Naive B cell (primary cell): Measurements from ENCODE around the gene AGXT. TPM values are rescaled to one million over a fixed set of nuclear protein-coding genes. Genes with fewer than 3 reads are reported as not detected.

Source experiments
- ATAC-seq, 2 donors: fragments of 150-1000 bp; cut with Tn5 transposase; 2 replicates each; pipeline ENCODE4 v1.10.0; 2021; ENCODE audit warnings: low read depth in 2 of 2, mild to moderate bottlenecking in 2 of 2, moderate library complexity in 2 of 2
- DNase-seq: peaks from one replicate; pipeline ENCODE4 v3.0.0; 2022
- H3K27ac Mint-ChIP-seq, 6 donors: one replicate each; pipeline ENCODE4 v1.8.0; 2020 to 2022; ENCODE audit warnings: mild to moderate bottlenecking in 6 of 6, mixed read lengths in 6 of 6, moderate library complexity in 5 of 6, inconsistent platforms in 2 of 6
- H3K27me3 Mint-ChIP-seq, 3 donors: one replicate each; pipeline ENCODE4 v1.8.0; 2021 to 2022; ENCODE audit warnings: mixed read lengths in 3 of 3, mild to moderate bottlenecking in 1 of 3
- H3K36me3 Mint-ChIP-seq, 2 donors: one replicate each; pipeline ENCODE4 v1.8.0; 2020 to 2022; ENCODE audit warnings: mixed read lengths in 2 of 2, inconsistent platforms in 1 of 2, mild to moderate bottlenecking in 1 of 2
- H3K4me1 Mint-ChIP-seq, 3 donors: one replicate each; pipeline ENCODE4 v1.8.0; 2020 to 2022; ENCODE audit warnings: mixed read lengths in 3 of 3, inconsistent platforms in 1 of 3, mild to moderate bottlenecking in 1 of 3, moderate library complexity in 1 of 3
- H3K4me3 Mint-ChIP-seq, 8 donors: one replicate each; pipeline ENCODE4 v1.8.0; 2020 to 2022; ENCODE audit warnings: mild to moderate bottlenecking in 8 of 8, mixed read lengths in 8 of 8, moderate library complexity in 8 of 8, inconsistent platforms in 2 of 8
- H3K9me3 Mint-ChIP-seq, 7 donors: one replicate each; pipeline ENCODE4 v1.8.0; 2020 to 2022; ENCODE audit warnings: mixed read lengths in 7 of 7, mild to moderate bottlenecking in 5 of 7, inconsistent platforms in 2 of 7, moderate library complexity in 1 of 7
- polyA plus RNA-seq, 6 donors: library from polyadenylated mRNA; unstranded; fragments of 300-500 nt; fragmentation: Illumina TruSeq; gene quantifications; one replicate each; pipeline ENCODE4 v1.2.3, GENCODE V29; 2021; ENCODE audit warnings: low read depth in 6 of 6

AGXT gene
- polyA plus RNA-seq, 6 donors from 2014 or later: not detected

- H3K27ac Mint-ChIP-seq: peak overlapping the region in 2 of 6 donors; percentile 9 to 61
- DNase-seq (no peak), ATAC-seq (no peak)
- H3K9me3 Mint-ChIP-seq: peaks cover 1 to 17% (median 7%) of the 10 kb centered on the region in 7 donors
- peaks cover 7 to 39% (median 28%) of the 10 kb centered on the region in 3 donors for H3K27me3 Mint-ChIP-seq
- H3K4me3 Mint-ChIP-seq: no peak overlapping the region
- H3K4me1 Mint-ChIP-seq: peaks cover 0 to 3% (median 0%) of the 10 kb centered on the region in 3 donors
- peaks cover 0 to 3% of the 10 kb centered on the region in 2 donors for H3K36me3 Mint-ChIP-seq
Measured at GRCh38 chr2:240848900-240849680, 19.5 kb upstream of the AGXT start.

DNA sequence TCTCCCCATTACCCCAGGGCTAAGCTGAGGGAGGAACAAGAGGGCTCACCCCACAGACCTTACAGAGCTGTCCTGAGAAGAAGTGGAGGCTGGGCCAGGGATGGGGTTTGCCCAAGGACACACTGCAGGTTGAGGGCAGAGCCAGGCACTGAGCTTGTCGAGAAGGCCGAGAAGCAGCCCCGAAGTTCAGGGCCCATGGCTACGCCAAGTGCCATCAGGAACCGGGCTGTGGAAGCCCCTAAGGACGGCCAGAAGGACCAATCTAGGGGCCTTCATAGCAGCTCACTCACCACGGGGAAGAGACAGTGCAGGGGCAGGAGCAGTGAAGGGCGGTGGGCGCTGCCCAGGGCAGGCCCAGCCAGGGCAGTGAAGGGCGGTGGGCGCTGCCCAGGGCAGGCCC lies 18.6 kb upstream of the AGXT start:
- no peak overlapping the region for H3K27ac Mint-ChIP-seq
- H3K9me3 Mint-ChIP-seq: peaks cover 4 to 20% (median 11%) of the 10 kb centered on the region in 7 donors
- peaks cover 4 to 30% (median 26%) of the 10 kb centered on the region in 3 donors for H3K27me3 Mint-ChIP-seq
- H3K4me3 Mint-ChIP-seq: no peak overlapping the region
- DNase-seq (no peak), ATAC-seq (no peak)
- peaks cover 0 to 3% (median 0%) of the 10 kb centered on the region in 3 donors for H3K4me1 Mint-ChIP-seq
- peaks cover 0 to 8% of the 10 kb centered on the region in 2 donors for H3K36me3 Mint-ChIP-seq

- peaks cover 0 to 3% (median 0%) of the 10 kb centered on the region in 3 donors for H3K4me1 Mint-ChIP-seq
- H3K36me3 Mint-ChIP-seq: peaks cover 0 to 8% of the 10 kb centered on the region in 2 donors
- peaks cover 4 to 25% (median 23%) of the 10 kb centered on the region in 3 donors for H3K27me3 Mint-ChIP-seq
- no peak for DNase-seq
- ATAC-seq: no peak
- H3K9me3 Mint-ChIP-seq: peaks cover 4 to 19% (median 11%) of the 10 kb centered on the region in 7 donors
- no peak overlapping the region for H3K4me3 Mint-ChIP-seq
- H3K27ac Mint-ChIP-seq: no peak overlapping the region
Measured at GRCh38 chr2:240850756-240851077, 17.9 kb upstream of the AGXT start.

DNA sequence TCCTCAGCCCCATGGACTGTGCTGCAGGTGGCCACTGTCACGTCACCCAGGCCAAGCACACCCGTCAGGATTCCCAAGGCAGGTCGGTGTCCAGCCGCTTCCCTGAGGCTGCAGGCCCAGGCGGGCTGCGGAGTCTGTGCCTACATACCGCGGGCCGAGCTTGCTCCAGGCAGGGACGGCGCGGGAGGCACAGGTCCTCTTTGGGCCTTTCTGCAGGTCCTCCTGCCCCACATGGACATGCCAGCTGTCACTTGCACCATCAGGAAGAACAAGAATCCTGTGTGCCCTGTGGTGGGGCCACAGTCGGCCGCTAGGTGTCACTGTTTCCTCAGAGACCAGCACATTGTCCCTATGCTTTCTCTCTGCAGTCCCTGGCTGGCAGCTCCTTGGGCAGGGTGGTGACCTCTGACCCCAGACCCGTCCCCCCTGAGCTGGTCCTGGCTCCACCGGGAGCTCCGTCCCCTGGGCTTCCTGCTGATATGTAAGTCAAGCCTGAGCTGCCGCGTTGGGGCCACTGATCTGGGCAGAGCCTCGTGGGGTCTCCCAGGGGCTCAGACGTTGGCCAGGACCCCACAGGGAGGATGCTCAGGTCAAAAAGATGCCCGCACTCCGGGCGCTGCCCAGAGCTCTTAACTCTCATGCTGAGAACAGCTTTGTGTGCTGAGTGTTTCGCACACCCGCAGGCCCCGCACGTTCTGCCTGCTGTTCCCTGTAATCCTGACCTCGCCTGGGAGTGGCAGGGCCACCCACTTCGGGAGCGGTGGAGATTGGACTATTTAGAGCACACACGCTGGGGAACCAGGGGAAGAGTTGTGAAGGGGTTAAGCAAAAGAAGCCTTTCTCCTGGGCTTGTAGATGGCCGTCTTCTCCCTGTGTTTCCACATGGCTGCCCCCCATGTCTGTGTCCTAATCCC lies 17.3 kb upstream of the AGXT start:
- no peak overlapping the region for H3K4me3 Mint-ChIP-seq
- H3K36me3 Mint-ChIP-seq: peaks cover 0 to 8% of the 10 kb centered on the region in 2 donors
- peaks cover 4 to 25% (median 21%) of the 10 kb centered on the region in 3 donors for H3K27me3 Mint-ChIP-seq
- H3K4me1 Mint-ChIP-seq: peaks cover 0 to 3% (median 0%) of the 10 kb centered on the region in 3 donors
- peaks cover 4 to 19% (median 11%) of the 10 kb centered on the region in 7 donors for H3K9me3 Mint-ChIP-seq
- DNase-seq: peak; percentile 62
- ATAC-seq: peak; percentile 89 to 90
- no peak overlapping the region for H3K27ac Mint-ChIP-seq

- Mint-ChIP-seq H3K4me3 (no peak overlapping the region), H3K4me1 (peaks cover 0 to 1% (median 0%) of the 10 kb centered on the region in 3 donors), H3K27ac (no peak overlapping the region), H3K9me3 (peaks cover 2 to 18% (median 11%) of the 10 kb centered on the region in 7 donors), H3K36me3 (peaks cover 0 to 8% of the 10 kb centered on the region in 2 donors), H3K27me3 (peaks cover 2 to 25% (median 21%) of the 10 kb centered on the region in 3 donors)
- no peak for ATAC-seq
- DNase-seq: no peak
Measured at GRCh38 chr2:240852671-240853314, 15.8 kb upstream of the AGXT start.

DNA sequence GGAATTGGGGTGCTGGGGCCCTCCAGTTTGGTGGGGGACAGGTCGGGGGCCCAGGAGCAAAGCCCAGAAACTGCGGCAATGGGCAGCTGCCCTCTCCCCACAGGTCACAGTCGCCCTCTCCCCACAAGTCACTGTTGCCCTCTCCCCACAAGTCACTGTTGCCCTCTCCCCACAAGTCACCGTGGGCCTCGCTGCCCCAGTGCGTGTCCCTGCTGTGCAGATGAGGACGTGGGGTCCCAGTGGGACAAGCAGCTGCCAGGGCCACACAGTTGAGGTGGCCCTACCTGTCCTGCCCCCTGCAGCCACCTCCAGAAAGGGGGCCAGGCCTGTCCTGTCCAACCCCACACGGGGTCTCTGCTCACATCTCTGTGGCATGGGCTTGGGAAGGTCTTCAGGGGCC lies 13.0 kb upstream of the AGXT start:
- H3K36me3 Mint-ChIP-seq: peaks cover 0 to 8% of the 10 kb centered on the region in 2 donors
- H3K4me1 Mint-ChIP-seq: no peaks in the 10 kb centered on the region
- no peak for ATAC-seq

DNA sequence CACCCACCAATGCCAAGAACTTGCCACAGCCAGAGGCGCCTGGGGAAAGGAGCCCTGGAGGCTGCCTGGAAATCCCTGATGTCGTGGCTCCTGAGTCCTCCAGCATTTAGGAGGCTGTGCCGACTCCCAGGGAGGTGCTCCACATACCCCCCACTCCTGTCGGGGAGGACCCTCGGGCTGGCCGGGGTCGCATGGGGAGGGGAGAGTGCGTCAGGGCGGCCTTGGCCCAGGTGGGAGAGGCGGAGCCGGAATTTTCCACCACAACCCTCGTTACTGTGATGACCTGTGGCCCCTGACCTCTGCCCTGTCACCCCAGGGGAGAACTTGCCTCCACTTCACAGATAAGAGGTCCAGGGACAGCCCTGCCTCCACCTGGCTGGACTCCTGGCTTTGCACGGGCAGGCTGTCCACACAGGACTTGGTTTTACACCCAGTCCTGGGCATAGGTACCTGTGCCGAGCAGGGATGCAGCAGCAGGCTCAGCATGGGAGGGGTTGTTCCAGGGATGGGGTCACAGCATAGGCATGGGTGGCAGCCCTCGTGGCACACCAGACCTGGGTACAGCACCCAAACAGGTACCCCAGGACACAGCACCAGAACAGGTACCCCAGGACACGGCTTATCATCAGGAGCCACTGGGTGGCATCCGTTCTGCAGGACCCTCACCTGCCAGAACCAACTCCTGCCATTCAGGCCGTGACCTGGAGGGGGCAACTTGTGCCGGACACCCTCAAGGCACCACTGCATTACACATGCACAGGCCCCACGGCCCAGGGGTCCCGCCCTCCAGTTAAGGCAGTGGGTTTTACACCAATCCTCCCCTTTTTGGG lies 12.3 kb upstream of the AGXT start:
- peaks cover 0 to 16% (median 9%) of the 10 kb centered on the region in 7 donors for H3K9me3 Mint-ChIP-seq
- no peak overlapping the region for H3K27ac Mint-ChIP-seq
- no peak overlapping the region for H3K4me3 Mint-ChIP-seq
- no peak for ATAC-seq
- peaks cover 0 to 30% (median 16%) of the 10 kb centered on the region in 3 donors for H3K27me3 Mint-ChIP-seq
- peaks cover 0 to 8% of the 10 kb centered on the region in 2 donors for H3K36me3 Mint-ChIP-seq
- H3K4me1 Mint-ChIP-seq: no peaks in the 10 kb centered on the region
- no peak for DNase-seq

More for the DNA sequence above, 13.0 kb upstream of the AGXT start:
- no peak overlapping the region for H3K4me3 Mint-ChIP-seq
- peaks cover 0 to 16% (median 9%) of the 10 kb centered on the region in 7 donors for H3K9me3 Mint-ChIP-seq
- no peak for DNase-seq
- H3K27me3 Mint-ChIP-seq: peaks cover 0 to 30% (median 22%) of the 10 kb centered on the region in 3 donors
- no peak overlapping the region for H3K27ac Mint-ChIP-seq

GRCh38 chr2:240857039-240858008 lies 11.3 kb upstream of the AGXT start:
- H3K27ac Mint-ChIP-seq: no peak overlapping the region

GRCh38 chr2:240858321-240858720 lies 10.3 kb upstream of the AGXT start:
- no peak overlapping the region for H3K27ac Mint-ChIP-seq
- H3K27me3 Mint-ChIP-seq: peaks cover 4 to 21% (median 5%) of the 10 kb centered on the region in 3 donors
- H3K4me1 Mint-ChIP-seq: no peaks in the 10 kb centered on the region
- H3K9me3 Mint-ChIP-seq: peaks cover 0 to 16% (median 9%) of the 10 kb centered on the region in 7 donors
- no peak for ATAC-seq
- DNase-seq: no peak
- no peak overlapping the region for H3K4me3 Mint-ChIP-seq
- peaks cover 0 to 8% of the 10 kb centered on the region in 2 donors for H3K36me3 Mint-ChIP-seq

More at GRCh38 chr2:240857039-240858008, 11.3 kb upstream of the AGXT start:
- peaks cover 0 to 8% of the 10 kb centered on the region in 2 donors for H3K36me3 Mint-ChIP-seq
- H3K9me3 Mint-ChIP-seq: peaks cover 0 to 16% (median 9%) of the 10 kb centered on the region in 7 donors
- no peak overlapping the region for H3K4me3 Mint-ChIP-seq
- ATAC-seq (no peak), DNase-seq (no peak)
- peaks cover 0 to 24% (median 8%) of the 10 kb centered on the region in 3 donors for H3K27me3 Mint-ChIP-seq
- H3K4me1 Mint-ChIP-seq: no peaks in the 10 kb centered on the region

- peaks cover 4 to 21% (median 5%) of the 10 kb centered on the region in 3 donors for H3K27me3 Mint-ChIP-seq
- H3K9me3 Mint-ChIP-seq: peaks cover 0 to 15% (median 9%) of the 10 kb centered on the region in 7 donors
- ATAC-seq (no peak), DNase-seq (no peak)
- peaks cover 0 to 8% of the 10 kb centered on the region in 2 donors for H3K36me3 Mint-ChIP-seq
- no peaks in the 10 kb centered on the region for H3K4me1 Mint-ChIP-seq
- H3K27ac Mint-ChIP-seq: no peak overlapping the region
- no peak overlapping the region for H3K4me3 Mint-ChIP-seq
Measured at GRCh38 chr2:240858871-240859270, 9.8 kb upstream of the AGXT start.

GRCh38 chr2:240861547-240861946 lies 7.1 kb upstream of the AGXT start:
- Mint-ChIP-seq H3K9me3 (no peaks in the 10 kb centered on the region), H3K27ac (peak overlapping the region in 1 of 6 donors; percentile 16), H3K4me3 (no peak overlapping the region), H3K27me3 (peaks cover 5 to 38% (median 12%) of the 10 kb centered on the region in 3 donors), H3K4me1 (no peaks in the 10 kb centered on the region), H3K36me3 (no peaks in the 10 kb centered on the region)
- no peak for ATAC-seq
- no peak for DNase-seq
